ENCODE measurements around the gene CRADD. TPM values are rescaled to one million over a fixed set of nuclear protein-coding genes. Genes with fewer than 3 reads are reported as not detected.
"Not testable (repeated sequence)": the region's sequence is repeated elsewhere in the genome, so short reads cannot be mapped to it uniquely, and the experiment has no call there.

The CRADD gene
- total RNA-seq, 1 donor from 2014 or later = 19.1 TPM

DNA sequence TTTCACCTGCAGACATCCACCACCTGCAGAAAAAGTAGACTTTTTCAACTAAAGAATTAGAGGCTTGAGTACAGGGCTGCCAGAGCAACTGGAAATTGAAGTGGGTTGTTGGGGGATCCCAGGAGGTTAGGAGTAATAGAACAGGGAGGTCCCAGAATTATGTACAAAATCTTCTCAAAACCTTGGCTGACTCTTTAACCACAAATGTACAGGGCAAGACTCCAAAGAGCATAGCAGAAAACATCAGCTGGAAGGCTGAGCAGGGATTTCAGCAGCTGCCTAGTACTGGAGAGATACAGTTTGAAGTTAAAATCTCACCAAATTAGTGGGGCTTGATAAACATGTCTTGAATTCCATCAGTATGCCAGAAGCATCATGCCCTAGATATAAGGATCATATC lies 191.6 kb downstream of the CRADD start:
- no peak for TF ChIP-seq CTCF (IDR thresholded peaks at IDR 0.05; ENCODE audit: insufficient read depth, low read length, poor library complexity, severe bottlenecking)
- DNase-seq (ENCODE audit: low read depth) = no peak
- Histone ChIP-seq H3K36me3 (ENCODE audit: control insufficient read depth, insufficient read depth, low read length) (no peaks in the 10 kb centered on the region), H3K27me3 (ENCODE audit: control insufficient read depth, insufficient read depth, low read length) (no peaks in the 10 kb centered on the region), H3K4me3 (ENCODE audit: low read depth, low read length) (no peak overlapping the region)

DNA sequence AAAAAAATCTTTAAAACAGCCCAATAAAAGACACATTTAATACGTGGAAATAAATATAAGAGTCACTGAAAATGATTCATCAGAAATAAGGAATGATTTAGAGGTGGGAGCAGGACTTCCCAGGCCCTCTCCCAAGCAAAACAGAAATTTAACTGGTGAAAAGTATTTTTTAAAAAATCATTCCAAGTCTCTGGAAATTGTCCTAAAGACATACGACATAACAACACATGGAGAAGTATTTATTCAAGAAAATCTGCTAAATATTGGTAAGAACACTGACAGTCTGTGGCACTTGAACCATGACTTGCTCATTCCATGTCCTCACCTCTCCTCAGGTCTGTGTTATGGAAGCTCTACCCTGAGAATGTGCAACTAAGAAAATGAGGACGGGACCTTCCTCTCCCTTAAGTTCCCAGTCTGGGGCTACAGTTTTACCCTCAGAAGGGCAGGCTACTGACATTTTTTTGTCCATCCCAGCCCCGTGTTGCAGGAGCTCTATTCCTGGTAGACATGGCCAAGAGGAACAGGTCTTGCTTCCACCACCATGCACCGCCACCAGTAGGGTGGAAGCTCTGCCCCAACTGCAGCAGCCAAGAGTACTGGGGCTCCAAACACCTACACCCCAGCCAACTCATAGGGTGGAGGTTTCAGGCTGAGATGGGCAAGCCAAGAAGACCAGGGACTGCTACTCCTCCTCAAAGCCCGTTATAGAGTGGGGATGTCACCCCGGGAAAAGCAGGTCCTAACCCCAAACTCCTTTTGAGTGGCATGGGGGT lies 193.0 kb downstream of the CRADD start:
- no peak for TF ChIP-seq CTCF (IDR thresholded peaks at IDR 0.05; ENCODE audit: insufficient read depth, low read length, poor library complexity, severe bottlenecking)
- no peaks in the 10 kb centered on the region for H3K27me3 ChIP-seq (ENCODE audit: control insufficient read depth, insufficient read depth, low read length)
- no peak overlapping the region for H3K4me3 ChIP-seq (ENCODE audit: low read depth, low read length)
- no peak for DNase-seq (ENCODE audit: low read depth)
- H3K36me3 ChIP-seq (ENCODE audit: control insufficient read depth, insufficient read depth, low read length) = no peaks in the 10 kb centered on the region

DNA sequence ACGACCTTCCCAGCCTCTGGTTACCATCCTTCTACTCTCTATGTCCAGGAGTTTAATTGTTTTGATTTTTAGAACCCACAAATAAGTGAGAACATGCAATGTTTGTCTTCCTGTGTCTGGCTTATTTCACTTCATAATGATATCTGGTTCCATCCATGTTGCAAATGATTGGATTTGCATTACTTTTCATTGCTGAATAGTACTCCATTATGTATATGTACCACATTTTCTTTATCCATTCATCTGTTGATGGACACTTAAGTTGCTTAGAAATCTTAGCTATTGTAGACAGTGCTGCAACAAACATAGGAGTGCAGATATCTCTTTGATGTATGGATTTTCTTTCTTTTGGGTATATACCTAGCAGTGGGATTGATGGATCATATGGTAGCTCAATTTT lies 194.4 kb downstream of the CRADD start:
- H3K27me3 ChIP-seq (ENCODE audit: control insufficient read depth, insufficient read depth, low read length); H3K36me3 ChIP-seq (ENCODE audit: control insufficient read depth, insufficient read depth, low read length); H3K4me3 ChIP-seq (ENCODE audit: low read depth, low read length); DNase-seq (ENCODE audit: low read depth): not testable (repeated sequence)

GRCh38 chr12:93873561-93873960 lies 196.4 kb downstream of the CRADD start:
- DNase-seq (ENCODE audit: low read depth) = no peak
- TF ChIP-seq CTCF (IDR thresholded peaks at IDR 0.05; ENCODE audit: insufficient read depth, low read length, poor library complexity, severe bottlenecking) = no peak
- Histone ChIP-seq H3K4me3 (ENCODE audit: low read depth, low read length) (no peak overlapping the region), H3K27me3 (ENCODE audit: control insufficient read depth, insufficient read depth, low read length) (no peaks in the 10 kb centered on the region), H3K36me3 (ENCODE audit: control insufficient read depth, insufficient read depth, low read length) (no peaks in the 10 kb centered on the region)

DNA sequence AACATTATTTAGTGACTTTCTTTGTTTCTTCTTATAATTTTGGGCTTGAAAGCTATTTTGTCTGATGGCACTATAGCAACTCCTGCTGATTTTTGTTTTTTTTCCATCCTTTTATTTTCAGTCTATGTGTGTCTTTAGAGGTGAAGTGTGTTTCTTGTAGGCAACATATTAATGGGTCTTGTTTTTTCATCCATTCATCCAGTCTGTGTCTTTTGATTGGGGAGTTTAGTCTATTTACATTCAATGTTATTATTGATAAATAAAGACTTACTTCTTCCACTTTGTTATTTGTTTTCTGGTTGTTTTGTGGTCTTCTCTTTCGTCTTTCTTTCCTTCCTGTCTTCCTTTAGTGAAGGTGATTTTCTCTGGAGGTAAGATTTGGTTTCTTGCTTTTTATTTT lies 198.0 kb downstream of the CRADD start:
- H3K27me3 ChIP-seq (ENCODE audit: control insufficient read depth, insufficient read depth, low read length) = no peaks in the 10 kb centered on the region
- no peaks in the 10 kb centered on the region for H3K36me3 ChIP-seq (ENCODE audit: control insufficient read depth, insufficient read depth, low read length)
- no peak for TF ChIP-seq CTCF (IDR thresholded peaks at IDR 0.05; ENCODE audit: insufficient read depth, low read length, poor library complexity, severe bottlenecking)
- no peak overlapping the region for H3K4me3 ChIP-seq (ENCODE audit: low read depth, low read length)
- DNase-seq (ENCODE audit: low read depth) = no peak

DNA sequence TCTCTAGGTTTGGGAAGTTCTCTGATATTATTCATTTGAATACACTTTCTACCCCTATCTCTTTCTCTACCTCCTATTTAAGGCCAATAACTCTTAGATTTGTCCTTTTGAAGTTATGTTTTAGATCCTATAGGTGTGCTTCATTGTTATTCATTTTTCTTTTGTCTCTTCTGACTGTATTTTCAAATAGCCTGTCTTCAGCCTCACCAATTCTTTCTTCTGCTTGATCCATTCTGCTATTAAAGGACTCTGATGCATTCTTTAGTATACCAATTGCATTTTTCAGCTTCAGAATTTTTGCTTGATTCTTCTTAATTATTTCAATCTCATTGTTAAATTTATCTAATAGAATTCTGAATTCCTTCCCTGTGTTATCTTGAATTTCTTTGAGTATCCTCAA lies 199.2 kb downstream of the CRADD start:
- TF ChIP-seq CTCF (IDR thresholded peaks at IDR 0.05; ENCODE audit: insufficient read depth, low read length, poor library complexity, severe bottlenecking) = no peak
- Histone ChIP-seq H3K27me3 (ENCODE audit: control insufficient read depth, insufficient read depth, low read length) (no peaks in the 10 kb centered on the region), H3K4me3 (ENCODE audit: low read depth, low read length) (no peak overlapping the region), H3K36me3 (ENCODE audit: control insufficient read depth, insufficient read depth, low read length) (no peaks in the 10 kb centered on the region)
- no peak for DNase-seq (ENCODE audit: low read depth)

All from kidney epithelial cell (primary cell).